Activated naive CD8-positive, alpha-beta T cell treated with anti-CD3 and anti-CD28 coated beads, Interleukin-2, amount 50 U/mL, for 24 hours (primary cell): ENCODE measurements around the gene ARID5B.

Experiments
- ATAC-seq: fragments of 150-1000 bp; cut with Tn5 transposase; one replicate; pipeline ENCODE4 v1.10.0; 2021
- DNase-seq: peaks from one replicate; pipeline ENCODE4 v3.0.0; 2021
- H3K27ac Mint-ChIP-seq: one replicate; pipeline ENCODE4 v1.8.0; 2021; ENCODE audit warnings: mild to moderate bottlenecking, mixed read lengths
- H3K27me3 Mint-ChIP-seq: one replicate; pipeline ENCODE4 v1.8.0; 2021; ENCODE audit warnings: mixed read lengths
- H3K36me3 Mint-ChIP-seq: one replicate; pipeline ENCODE4 v1.8.0; 2021; ENCODE audit warnings: low read depth, mixed read lengths
- H3K4me1 Mint-ChIP-seq: one replicate; pipeline ENCODE4 v1.8.0; 2021; ENCODE audit warnings: mixed read lengths
- H3K4me3 Mint-ChIP-seq: one replicate; pipeline ENCODE4 v1.8.0; 2021; ENCODE audit warnings: mild to moderate bottlenecking, moderate library complexity, mixed read lengths
- H3K9me3 Mint-ChIP-seq: one replicate; pipeline ENCODE4 v1.8.0; 2021; ENCODE audit warnings: mixed read lengths

Gene ARID5B

DNA sequence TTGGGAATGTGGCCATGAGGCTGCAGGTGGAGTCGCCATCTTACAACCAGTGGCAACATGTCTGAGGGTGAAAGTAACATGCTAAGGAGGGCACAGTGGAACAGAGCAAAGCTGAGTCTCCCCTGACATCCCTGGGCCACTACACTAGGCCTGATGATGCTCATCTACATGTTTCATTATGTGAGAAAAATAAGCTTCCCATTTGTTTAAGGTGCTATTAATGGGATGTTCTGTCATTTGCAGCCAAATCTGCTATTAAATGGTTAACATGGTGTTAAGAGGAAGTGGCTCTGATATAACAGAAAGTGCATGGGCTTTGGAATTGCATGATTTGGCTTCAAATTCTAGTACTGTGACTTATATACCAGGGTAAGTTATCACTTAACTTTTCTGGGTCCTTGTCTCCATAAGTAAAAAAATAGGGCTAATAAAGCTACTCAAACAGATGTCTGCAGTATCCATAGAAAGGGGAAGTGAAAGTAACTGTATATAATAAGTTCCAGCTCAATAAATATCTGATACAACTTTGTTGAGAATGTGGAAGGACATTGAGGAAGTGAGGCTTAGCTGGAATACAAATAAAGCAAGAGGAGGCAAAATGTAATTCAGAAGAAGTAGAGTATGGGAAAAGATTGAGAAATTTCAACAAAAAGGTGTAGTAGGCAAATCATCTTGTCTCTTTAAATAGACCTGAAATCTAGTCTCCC, 208.2 kb downstream of the ARID5B start:
- no peak for ATAC-seq
- Mint-ChIP-seq H3K27me3 (no peaks in the 10 kb centered on the region), H3K36me3 (no peaks in the 10 kb centered on the region), H3K9me3 (no peaks in the 10 kb centered on the region), H3K4me1 (peaks cover 54% of the 10 kb centered on the region), H3K27ac (peak overlapping the region; percentile 74), H3K4me3 (no peak overlapping the region)
- no peak for DNase-seq

DNA sequence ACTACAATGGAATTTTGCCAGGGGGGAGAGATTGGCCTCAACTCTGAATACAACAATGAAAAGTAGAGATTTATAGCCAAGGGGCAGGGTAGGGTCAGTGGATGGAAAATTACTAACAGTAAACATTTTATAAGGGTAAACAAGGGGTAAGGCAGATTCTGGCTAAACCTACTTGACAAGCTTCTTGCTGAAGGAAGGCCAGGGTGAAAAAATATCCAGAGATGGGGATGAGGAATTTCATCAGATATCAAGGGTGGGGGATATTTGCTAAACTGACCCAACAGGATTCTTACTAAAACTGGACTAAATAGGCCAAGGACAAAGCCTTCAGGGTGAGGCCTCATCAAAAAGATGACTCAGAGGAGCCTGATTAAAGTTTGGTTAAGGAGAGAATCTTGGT, 210.8 kb downstream of the ARID5B start:
- no peaks in the 10 kb centered on the region for H3K27me3 Mint-ChIP-seq
- peaks cover 35% of the 10 kb centered on the region for H3K4me1 Mint-ChIP-seq
- H3K27ac Mint-ChIP-seq, result no peak overlapping the region
- H3K9me3 Mint-ChIP-seq, result no peaks in the 10 kb centered on the region
- no peak for DNase-seq
- no peak for ATAC-seq
- H3K4me3 Mint-ChIP-seq, result no peak overlapping the region
- H3K36me3 Mint-ChIP-seq, result no peaks in the 10 kb centered on the region

DNA sequence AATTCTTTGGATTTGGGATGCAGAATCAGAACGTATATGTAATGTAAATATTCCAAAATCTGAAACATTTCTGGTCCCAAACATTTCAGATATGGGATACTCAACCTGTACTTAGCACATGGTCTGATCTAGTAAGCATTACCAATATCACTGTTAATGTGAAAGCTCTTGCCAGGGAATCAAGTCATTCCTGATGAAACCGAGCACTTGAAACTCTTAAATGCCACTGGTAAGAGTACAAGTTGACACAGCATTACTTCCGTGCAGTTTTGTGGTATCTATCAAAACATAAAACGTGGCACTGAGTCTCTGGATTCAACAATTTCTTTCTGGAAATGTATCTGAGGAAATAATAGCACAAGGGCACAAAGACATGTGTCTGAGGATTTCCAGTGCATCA, 211.5 kb downstream of the ARID5B start:
- Mint-ChIP-seq H3K27ac (no peak overlapping the region), H3K9me3 (no peaks in the 10 kb centered on the region), H3K4me1 (peaks cover 32% of the 10 kb centered on the region), H3K27me3 (no peaks in the 10 kb centered on the region), H3K36me3 (no peaks in the 10 kb centered on the region), H3K4me3 (no peak overlapping the region)
- DNase-seq (no peak), ATAC-seq (no peak)

DNA sequence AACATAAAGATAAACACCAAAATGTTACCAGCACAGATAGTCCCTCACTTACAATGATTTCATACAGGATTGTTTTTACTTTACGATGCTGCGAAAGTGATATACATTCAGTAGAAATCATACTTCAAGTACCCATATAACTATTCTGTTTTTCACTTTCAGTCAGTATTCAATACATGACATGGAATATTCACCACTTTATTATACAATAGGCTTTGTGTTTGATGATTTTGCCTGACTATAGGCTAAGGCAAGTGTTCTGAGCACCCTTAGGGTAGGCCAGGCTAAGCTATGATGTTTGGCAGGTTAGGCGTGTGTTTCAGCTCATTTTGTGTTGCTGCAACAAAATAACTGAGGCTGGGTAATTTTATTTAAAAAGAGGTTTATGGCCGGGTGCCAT, 212.2 kb downstream of the ARID5B start:
- Mint-ChIP-seq H3K9me3 (no peaks in the 10 kb centered on the region), H3K4me1 (peaks cover 29% of the 10 kb centered on the region), H3K36me3 (no peaks in the 10 kb centered on the region), H3K27me3 (no peaks in the 10 kb centered on the region), H3K4me3 (no peak overlapping the region), H3K27ac (no peak overlapping the region)
- ATAC-seq, result no peak
- DNase-seq, result no peak

DNA sequence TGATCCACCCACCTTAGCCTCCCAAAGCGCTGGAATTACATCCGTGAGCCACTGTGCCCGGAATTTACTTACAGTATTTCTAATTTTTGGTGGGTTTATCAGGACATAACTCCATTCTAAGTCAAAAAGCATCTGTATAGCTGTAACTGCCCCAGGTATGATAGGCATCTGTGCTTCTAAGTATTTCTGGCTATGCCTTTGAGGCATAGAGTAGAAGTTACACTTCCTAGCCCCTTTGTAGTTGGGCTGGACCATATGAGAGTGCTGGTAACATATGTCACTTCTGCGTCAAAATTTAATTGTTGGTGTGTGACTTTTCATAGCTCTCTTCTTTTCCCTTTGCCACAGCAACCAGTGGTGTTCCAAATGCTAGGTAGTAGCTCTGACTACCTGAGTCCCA, 213.8 kb downstream of the ARID5B start:
- Mint-ChIP-seq H3K9me3 (no peaks in the 10 kb centered on the region), H3K4me3 (no peak overlapping the region), H3K27me3 (no peaks in the 10 kb centered on the region), H3K27ac (no peak overlapping the region), H3K36me3 (no peaks in the 10 kb centered on the region), H3K4me1 (peaks cover 19% of the 10 kb centered on the region)
- DNase-seq (no peak), ATAC-seq (no peak)

DNA sequence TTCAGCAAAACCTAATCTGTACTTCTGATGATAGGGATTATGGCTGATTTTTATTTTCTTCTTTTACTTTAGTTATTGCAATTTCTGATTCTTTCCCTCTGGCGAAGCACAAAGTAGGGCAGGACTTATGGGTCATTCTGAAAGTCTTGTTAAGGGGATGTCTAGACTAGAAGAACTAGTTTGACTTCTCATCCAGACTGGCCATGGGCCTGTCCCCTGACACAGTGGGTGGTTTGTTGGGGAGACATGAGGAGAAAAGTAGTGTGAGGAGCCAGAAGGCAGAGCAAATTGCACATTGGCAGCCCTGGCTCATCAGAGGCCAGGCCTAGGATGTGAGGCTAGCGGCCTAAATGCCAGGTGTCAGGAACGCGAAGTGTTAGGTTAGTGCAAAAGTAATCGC, 214.3 kb downstream of the ARID5B start:
- Mint-ChIP-seq H3K27ac (no peak overlapping the region), H3K4me3 (no peak overlapping the region), H3K9me3 (no peaks in the 10 kb centered on the region), H3K4me1 (peaks cover 20% of the 10 kb centered on the region), H3K27me3 (no peaks in the 10 kb centered on the region), H3K36me3 (no peaks in the 10 kb centered on the region)
- DNase-seq (no peak), ATAC-seq (no peak)

DNA sequence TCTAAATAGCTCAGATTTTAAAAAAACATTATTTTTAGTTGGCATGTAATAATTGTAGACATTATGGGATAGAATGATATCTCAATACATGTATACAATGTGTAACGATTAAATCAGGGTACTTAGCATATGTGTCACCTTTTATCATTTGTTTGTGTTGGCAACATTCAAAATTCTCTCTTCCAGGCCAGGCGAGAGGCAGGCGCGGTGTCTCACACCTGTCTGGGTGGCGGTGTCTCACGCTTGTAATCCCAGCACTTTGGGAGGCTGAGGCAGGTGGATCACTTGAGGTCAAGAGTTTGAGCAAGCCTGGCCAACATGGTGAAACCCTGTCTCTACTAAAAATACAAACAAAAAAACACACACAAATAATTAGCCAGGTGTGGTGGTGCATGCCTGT, 215.4 kb downstream of the ARID5B start:
- Mint-ChIP-seq H3K4me3 (no peak overlapping the region), H3K4me1 (peaks cover 24% of the 10 kb centered on the region), H3K27ac (no peak overlapping the region), H3K9me3 (no peaks in the 10 kb centered on the region), H3K36me3 (no peaks in the 10 kb centered on the region), H3K27me3 (no peaks in the 10 kb centered on the region)
- ATAC-seq, result no peak
- no peak for DNase-seq

DNA sequence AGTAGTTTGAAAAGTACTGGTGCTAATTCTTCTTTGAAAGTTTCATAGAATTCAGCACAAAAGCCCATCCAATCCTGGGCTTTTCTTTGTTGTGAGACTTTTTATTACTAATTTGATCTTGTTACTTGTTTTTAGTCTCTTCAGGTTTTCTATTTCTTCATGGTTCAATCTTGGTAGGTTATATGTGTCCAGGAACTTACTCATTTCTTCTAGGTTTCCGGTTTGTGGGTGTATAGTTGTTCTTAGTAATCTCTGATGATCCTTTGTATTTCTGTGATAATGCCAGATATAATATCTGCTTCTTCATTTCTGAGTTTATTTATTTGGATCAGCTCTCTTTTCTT, 219.7 kb downstream of the ARID5B start:
- H3K36me3 Mint-ChIP-seq, result peaks cover 9% of the 10 kb centered on the region
- H3K9me3 Mint-ChIP-seq, result peaks cover 22% of the 10 kb centered on the region
- no peak overlapping the region for H3K4me3 Mint-ChIP-seq

DNA sequence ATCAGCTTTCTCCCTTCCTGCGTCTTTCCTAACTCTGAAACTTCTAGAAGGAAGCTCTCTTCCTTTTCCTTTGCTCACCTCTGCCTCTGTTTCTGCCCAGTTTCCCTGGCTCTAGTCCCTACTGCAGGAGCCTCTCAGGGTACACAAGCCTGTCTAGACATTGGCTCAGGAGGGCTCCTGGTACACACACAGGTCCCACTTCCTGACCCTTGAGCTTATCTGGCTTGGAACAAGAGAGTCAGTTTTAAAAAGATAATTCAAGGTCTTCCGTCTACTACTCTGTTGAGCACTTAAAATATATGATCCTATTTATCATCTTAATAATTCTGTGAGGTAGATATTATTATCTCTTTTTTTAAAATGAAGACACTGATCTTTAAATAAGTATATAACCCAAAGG, 226.5 kb downstream of the ARID5B start:
- H3K4me3 Mint-ChIP-seq, result no peak overlapping the region
- H3K36me3 Mint-ChIP-seq, result peaks cover 9% of the 10 kb centered on the region
- peaks cover 5% of the 10 kb centered on the region for H3K4me1 Mint-ChIP-seq
- ATAC-seq (peak; percentile 40), DNase-seq (no peak)
- no peaks in the 10 kb centered on the region for H3K27me3 Mint-ChIP-seq
- peaks cover 26% of the 10 kb centered on the region for H3K9me3 Mint-ChIP-seq
- no peak overlapping the region for H3K27ac Mint-ChIP-seq

More for the DNA sequence above, 219.7 kb downstream of the ARID5B start:
- peak; percentile 59 for ATAC-seq
- DNase-seq, result no peak
- Mint-ChIP-seq H3K27me3 (no peaks in the 10 kb centered on the region), H3K27ac (peak overlapping the region; percentile 23), H3K4me1 (peaks cover 18% of the 10 kb centered on the region)

DNA sequence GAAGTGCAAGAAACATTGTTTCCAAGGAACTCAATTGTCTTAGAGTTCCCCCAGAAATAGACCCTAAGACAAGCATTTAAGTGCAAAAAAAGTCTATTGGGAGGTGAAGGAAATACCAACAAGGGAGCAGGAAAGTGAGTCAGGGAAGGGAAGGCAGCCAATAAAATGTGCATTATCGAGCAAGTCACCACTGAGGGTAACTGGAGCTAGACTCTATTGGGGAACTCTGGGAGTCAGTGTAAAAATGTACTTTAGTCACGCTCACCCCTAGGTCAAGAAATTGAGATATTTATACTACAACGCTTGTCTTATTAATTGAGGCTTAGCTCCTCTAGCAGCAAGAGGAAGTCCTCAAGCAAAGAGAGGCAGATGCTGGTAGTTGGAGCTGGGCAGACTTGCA, 229.4 kb downstream of the ARID5B start:
- Mint-ChIP-seq H3K4me1 (peaks cover 12% of the 10 kb centered on the region), H3K9me3 (peaks cover 15% of the 10 kb centered on the region), H3K27me3 (no peaks in the 10 kb centered on the region), H3K4me3 (no peak overlapping the region), H3K27ac (no peak overlapping the region), H3K36me3 (peaks cover 4% of the 10 kb centered on the region)
- DNase-seq (no peak), ATAC-seq (no peak)

DNA sequence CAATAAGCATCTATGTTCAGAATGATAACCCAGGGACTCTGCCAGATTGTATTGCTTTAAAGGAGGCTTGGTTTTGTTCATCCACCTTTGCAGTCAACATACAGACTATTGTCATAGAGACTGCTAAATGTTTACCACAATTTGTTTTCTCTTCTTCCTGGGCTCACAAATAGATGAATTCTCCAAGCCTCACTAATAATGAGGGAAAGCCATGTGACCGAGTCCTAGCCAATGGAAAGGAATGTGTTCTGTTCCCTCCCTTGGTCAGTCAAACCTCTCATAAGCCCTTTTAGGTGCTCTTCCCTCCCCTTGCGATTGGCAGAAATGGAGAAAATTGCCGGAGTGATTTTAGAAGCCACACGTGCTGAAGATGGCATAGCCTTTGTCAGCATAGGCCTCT, 230.2 kb downstream of the ARID5B start:
- no peak overlapping the region for H3K4me3 Mint-ChIP-seq
- H3K4me1 Mint-ChIP-seq, result peaks cover 12% of the 10 kb centered on the region
- no peak overlapping the region for H3K27ac Mint-ChIP-seq
- peaks cover 4% of the 10 kb centered on the region for H3K36me3 Mint-ChIP-seq
- DNase-seq, result no peak
- H3K27me3 Mint-ChIP-seq, result no peaks in the 10 kb centered on the region
- no peak for ATAC-seq
- H3K9me3 Mint-ChIP-seq, result peaks cover 15% of the 10 kb centered on the region

DNA sequence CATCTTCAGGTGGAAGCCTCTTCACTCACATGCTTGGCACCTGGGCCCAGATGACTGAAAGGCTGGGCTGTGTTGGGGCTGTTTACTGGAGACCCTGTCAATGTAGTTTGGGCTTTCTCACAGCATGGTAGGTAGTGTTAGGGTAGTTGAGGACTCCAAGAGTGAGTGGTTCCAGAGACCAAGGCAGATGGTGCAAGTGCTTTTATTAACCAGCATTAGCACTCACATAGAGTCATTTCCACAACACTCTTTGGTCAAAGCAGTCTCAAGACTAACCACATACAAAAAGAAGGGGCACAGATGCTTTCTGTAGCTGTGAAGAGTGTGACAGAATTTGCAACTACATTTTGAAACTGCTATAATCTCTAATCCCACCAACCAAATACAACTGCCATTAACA, 232.1 kb downstream of the ARID5B start:
- no peak overlapping the region for H3K27ac Mint-ChIP-seq

DNA sequence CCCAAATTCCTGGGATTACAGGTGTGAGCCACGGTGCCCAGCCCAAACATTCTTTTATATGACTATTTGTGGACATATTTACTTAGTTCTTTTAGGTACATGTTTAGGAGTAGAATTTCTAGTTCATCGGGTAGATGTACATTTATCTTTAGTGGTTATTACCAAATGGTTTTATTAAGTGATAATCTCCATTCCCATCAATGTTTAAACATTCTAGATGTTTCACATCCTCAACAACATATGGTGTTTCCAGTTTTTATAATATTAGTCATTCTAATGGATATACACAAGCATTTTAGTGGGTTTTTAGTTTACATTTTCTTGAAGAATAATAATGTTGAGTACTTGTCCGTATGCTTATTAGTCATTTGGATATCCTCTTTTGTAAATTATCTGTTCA, 235.4 kb downstream of the ARID5B start:
- no peak overlapping the region for H3K4me3 Mint-ChIP-seq
- H3K9me3 Mint-ChIP-seq, result peaks cover 16% of the 10 kb centered on the region
- no peak for ATAC-seq
- H3K27me3 Mint-ChIP-seq, result no peaks in the 10 kb centered on the region
- no peak overlapping the region for H3K27ac Mint-ChIP-seq
- H3K4me1 Mint-ChIP-seq, result peaks cover 9% of the 10 kb centered on the region
- no peaks in the 10 kb centered on the region for H3K36me3 Mint-ChIP-seq
- no peak for DNase-seq

More for the DNA sequence above, 232.1 kb downstream of the ARID5B start:
- Mint-ChIP-seq H3K9me3 (peaks cover 20% of the 10 kb centered on the region), H3K4me1 (peaks cover 9% of the 10 kb centered on the region), H3K27me3 (no peaks in the 10 kb centered on the region), H3K4me3 (no peak overlapping the region), H3K36me3 (peaks cover 4% of the 10 kb centered on the region)
- ATAC-seq (no peak), DNase-seq (no peak)
